ENCODE measurements around the gene BLOC1S6. TPM values are rescaled to one million over a fixed set of nuclear protein-coding genes. Genes with fewer than 3 reads are reported as not detected.

Gene BLOC1S6
- total and polyA plus RNA-seq, 2 of the 13 experiments (the other 11 are each of a cell fraction or from before 2014, with no cell fraction given): 11.8 to 44.3 TPM

DNA sequence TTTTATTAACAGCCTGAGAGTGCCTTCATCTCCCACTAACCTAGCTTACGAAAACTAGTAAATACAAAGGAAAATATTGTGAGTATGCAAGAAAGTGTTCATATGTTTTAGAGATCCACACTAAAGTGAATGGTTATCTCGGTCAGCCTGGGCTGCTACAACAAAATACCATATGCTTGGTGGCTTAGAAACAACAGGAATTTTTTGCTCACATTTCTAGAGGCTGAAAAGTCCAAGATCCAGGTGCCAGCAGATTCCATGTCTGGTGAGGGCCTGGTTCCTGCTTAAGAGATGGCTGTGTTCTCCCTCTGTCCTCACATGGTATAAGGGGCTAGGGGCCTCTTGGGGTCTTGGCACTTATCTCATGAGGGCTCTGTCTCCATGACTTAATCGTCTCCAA lies 44.1 kb upstream of the BLOC1S6 start (continued):
- TF ChIP-seq TFDP1 (CRISPR knock-in tag; IDR thresholded peaks at IDR 0.05; ENCODE audit: borderline replicate concordance) (no peak), MLLT10 (CRISPR knock-in tag; IDR thresholded peaks at IDR 0.05) (no peak)
- TF ChIP-seq, protein P1, sequence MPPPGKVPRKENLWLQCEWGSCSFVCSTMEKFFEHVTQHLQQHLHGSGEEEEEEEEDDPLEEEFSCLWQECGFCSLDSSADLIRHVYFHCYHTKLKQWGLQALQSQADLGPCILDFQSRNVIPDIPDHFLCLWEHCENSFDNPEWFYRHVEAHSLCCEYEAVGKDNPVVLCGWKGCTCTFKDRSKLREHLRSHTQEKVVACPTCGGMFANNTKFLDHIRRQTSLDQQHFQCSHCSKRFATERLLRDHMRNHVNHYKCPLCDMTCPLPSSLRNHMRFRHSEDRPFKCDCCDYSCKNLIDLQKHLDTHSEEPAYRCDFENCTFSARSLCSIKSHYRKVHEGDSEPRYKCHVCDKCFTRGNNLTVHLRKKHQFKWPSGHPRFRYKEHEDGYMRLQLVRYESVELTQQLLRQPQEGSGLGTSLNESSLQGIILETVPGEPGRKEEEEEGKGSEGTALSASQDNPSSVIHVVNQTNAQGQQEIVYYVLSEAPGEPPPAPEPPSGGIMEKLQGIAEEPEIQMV (CRISPR knock-in tag; IDR thresholded peaks at IDR 0.05; ENCODE audit: low read depth): no peak

GRCh38 chr15:45544266-45545023 lies 42.7 kb upstream of the BLOC1S6 start:
- 46% methylated on average over 4 of the region's 4 CpGs for WGBS (ENCODE audit: low lambda C conversion rate)
- FAIRE-seq (no peak), ATAC-seq (no peak), DNase-seq (ENCODE audit: low spot score) (no peak)
- CTCF ChIA-PET (ENCODE audit: low intra/inter-chr PET ratio, low total read pairs): no interaction called here
- Histone ChIP-seq H3K4me2 (ENCODE audit: low read depth, low read length) (no peak overlapping the region), H3K27me3 (ENCODE audit: control insufficient read depth in 1 of 2, insufficient read depth in 2 of 2, low read length in 2 of 2) (peaks cover 0 to 3% of the 10 kb centered on the region in 2 experiments; a peak in 1 of 5 replicates), H3K79me2 (ENCODE audit: insufficient read depth, low read length) (no peaks in the 10 kb centered on the region), H3K27ac (ENCODE audit: extremely low read length, insufficient read depth, low read length) (no peak overlapping the region), H3K9ac (ENCODE audit: insufficient read depth, low read depth, low read length) (no peak overlapping the region), H3K4me1 (ENCODE audit: insufficient read depth, low read length) (no peaks in the 10 kb centered on the region; the same call in 1 of the 2 replicates), H3K36me3 (replicated peaks in 1 of 2; ENCODE audit: control insufficient read depth in 1 of 2, insufficient read depth in 2 of 2, low read length in 2 of 2) (no peaks in the 10 kb centered on the region), H3K4me3 (replicated peaks in 1 of 3; ENCODE audit: insufficient read depth in 1 of 3, low read depth in 2 of 3, low read length in 3 of 3) (no peak overlapping the region), H2AFZ (ENCODE audit: low read length) (no peak overlapping the region), H4K20me1 (ENCODE audit: insufficient read depth, low read length) (no peaks in the 10 kb centered on the region), H3K9me3 (ENCODE audit: low read length) (no peaks in the 10 kb centered on the region)
- no peak for TF ChIP-seq ARNTL (CRISPR knock-in tag; IDR thresholded peaks at IDR 0.05)
- TF ChIP-seq, protein P2, sequence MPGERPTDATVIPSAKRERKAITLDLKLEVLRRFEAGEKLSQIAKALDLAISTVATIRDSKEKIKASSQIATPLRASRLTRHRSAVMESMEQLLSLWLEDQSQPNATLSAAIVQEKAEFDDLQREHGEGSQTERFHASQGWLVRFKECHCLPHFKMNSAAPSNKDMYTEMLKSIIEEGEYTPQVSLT (CRISPR knock-in tag; IDR thresholded peaks at IDR 0.05; ENCODE audit: borderline replicate concordance, low read depth): no peak
- no peak for TF ChIP-seq PAWR (CRISPR knock-in tag; IDR thresholded peaks at IDR 0.05; ENCODE audit: borderline replicate concordance)
- no peak for TF ChIP-seq ZSCAN25 (CRISPR knock-in tag; IDR thresholded peaks at IDR 0.05)
- TF ChIP-seq POGZ (CRISPR knock-in tag; IDR thresholded peaks at IDR 0.05): no peak
- TF ChIP-seq ZBTB14 (CRISPR knock-in tag; IDR thresholded peaks at IDR 0.05): no peak
- no peak for TF ChIP-seq ZNF501 (CRISPR knock-in tag; IDR thresholded peaks at IDR 0.05)
- no peak for TF ChIP-seq ZMYM4 (CRISPR knock-in tag; IDR thresholded peaks at IDR 0.05)
- in situ Hi-C loops (cut with HindIII; ENCODE audit: extremely low pct_ligation_motif_present, low pct_unique_long_range_greater_than_20kb): no loop called here
- intact Hi-C loops (cut with micrococcal nuclease; ENCODE audit: unreplicated experiment): no loop called here
- POLR2A ChIA-PET: no interaction called here
- no TSS peak for BruUV-seq (replicated peaks)

Measured in HepG2 (cell line).